H1 (cell line): ENCODE data around the gene SH2B3. TPM values are rescaled to one million over a fixed set of nuclear protein-coding genes. Genes with fewer than 3 reads are reported as not detected.
A peak's percentile ranks its signal among the peaks of the same experiment; 100 is the strongest.

ENCODE experiments used
- CTCF ChIA-PET: fragments of 300-600 bp; sonication (Branson Sonifier 250); formaldehyde crosslinking; loops from one replicate; lab custom pipeline; 2021; ENCODE audit not compliant: partially characterized antibody; lab: Charles Lee
- POLR2A ChIA-PET: fragments of 300-600 bp; sonication (Branson Sonifier 250); formaldehyde crosslinking; loops from one replicate; lab custom pipeline; 2021; ENCODE audit warnings: inconsistent platforms; ENCODE audit not compliant: partially characterized antibody; lab: Charles Lee
- DNase-seq, 2 experiments: peaks; one replicate each; pipeline versions ENCODE4 v3.0.0 to v3.0.0-alpha.2; 2010 to 2022; ENCODE audit warnings: low spot score in 2 of 2, low read depth in 1 of 2, mixed read lengths in 1 of 2
- FAIRE-seq: peaks from 2 replicates; lab custom pipeline; 2011; peaks lifted over from hg19 to GRCh38; lab: Jason Lieb, UNC
- H2AFZ ChIP-seq: 2 replicates; pipeline ENCODE4 v1.8.1; 2012; ENCODE audit warnings: low read length, inconsistent platforms
- H2AK5ac ChIP-seq: 2 replicates; pipeline ENCODE4 v1.6.1; 2013; ENCODE audit warnings: low read depth, low read length
- H2BK120ac ChIP-seq: replicated peaks from 2 replicates; pipeline ENCODE3; 2013; ENCODE audit warnings: low read depth, low read length, inconsistent platforms
- H2BK12ac ChIP-seq: 2 replicates; pipeline ENCODE4 v1.6.1; 2013; ENCODE audit warnings: low read depth, low read length
- H2BK15ac ChIP-seq: 2 replicates; pipeline ENCODE4 v1.6.1; 2013; ENCODE audit warnings: low read length
- H2BK20ac ChIP-seq: 2 replicates; pipeline ENCODE4 v1.6.1; 2013; ENCODE audit warnings: low read length
- H2BK5ac ChIP-seq: 2 replicates; pipeline ENCODE4 v1.6.1; 2013; ENCODE audit warnings: low read depth, low read length
- H3K14ac ChIP-seq: 2 replicates; pipeline ENCODE4 v1.6.1; 2013; ENCODE audit warnings: inconsistent platforms; ENCODE audit not compliant: insufficient read length
- H3K18ac ChIP-seq: 2 replicates; pipeline ENCODE4 v1.6.1; 2013; ENCODE audit warnings: low read length; ENCODE audit errors: extremely low read depth
- H3K23ac ChIP-seq: 2 replicates; pipeline ENCODE4 v1.6.1; 2013; ENCODE audit warnings: inconsistent platforms; ENCODE audit not compliant: insufficient read length
- H3K23me2 ChIP-seq: 2 replicates; pipeline ENCODE4 v1.6.1; 2013; ENCODE audit warnings: low read depth, low read length
- H3K27ac ChIP-seq: 2 replicates; pipeline ENCODE4 v1.6.1; 2011; ENCODE audit warnings: low read depth, low read length, inconsistent platforms
- H3K27me3 ChIP-seq, 4 experiments: replicated peaks in 1 of 4; 1 replicate in 1 of 4; 2 replicates in 3 of 4; pipeline versions ENCODE4 v1.6.1 to v1.8.1; 2011 to 2013; ENCODE audit warnings: low read length in 3 of 4, mild to moderate bottlenecking in 3 of 4, inconsistent platforms in 2 of 4, mixed read lengths in 2 of 4, moderate library complexity in 1 of 4; ENCODE audit not compliant: control insufficient read depth in 3 of 4, insufficient read depth in 3 of 4; ENCODE audit errors: extremely low read depth in 1 of 4
- H3K36me3 ChIP-seq, 4 experiments: 2 replicates each; pipeline versions ENCODE4 v1.6.1 to v1.8.1; 2011 to 2013; ENCODE audit warnings: mild to moderate bottlenecking in 4 of 4, low read length in 3 of 4, moderate library complexity in 2 of 4, control low read depth in 1 of 4, inconsistent platforms in 1 of 4; ENCODE audit not compliant: insufficient read depth in 4 of 4, control insufficient read depth in 2 of 4
- H3K4ac ChIP-seq: replicated peaks from 2 replicates; pipeline ENCODE3; 2013; ENCODE audit warnings: low read length, low read depth, mixed read lengths, inconsistent platforms; ENCODE audit not compliant: insufficient read length
- H3K4me1 ChIP-seq, 4 experiments: replicated peaks in 1 of 4; 1 replicate in 1 of 4; 2 replicates in 3 of 4; pipeline versions ENCODE4 v1.6.1 to v1.8.1; 2011 to 2013; ENCODE audit warnings: low read length in 3 of 4, inconsistent platforms in 2 of 4, mixed read lengths in 1 of 4; ENCODE audit not compliant: insufficient read depth in 4 of 4, control insufficient read depth in 3 of 4
- H3K4me2 ChIP-seq, 2 experiments: 2 replicates each; pipeline versions ENCODE4 v1.6.1 to v1.8.1; 2011 to 2013; ENCODE audit warnings: low read depth in 2 of 2, low read length in 2 of 2, control low read depth in 1 of 2, inconsistent platforms in 1 of 2, mild to moderate bottlenecking in 1 of 2; ENCODE audit not compliant: insufficient read depth in 1 of 2
- H3K4me3 ChIP-seq, 4 experiments: fragments of 200-600, 300-600 bp in 1 of 4; sonication (generic), shearing (Covaris generic), sonication (Bioruptor Twin) in 1 of 4; 2 replicates each; pipeline versions ENCODE4 v1.5.1 to v1.8.1; 2011 to 2016; ENCODE audit warnings: low read length in 4 of 4, low read depth in 3 of 4, control low read depth in 2 of 4, inconsistent platforms in 2 of 4, mild to moderate bottlenecking in 2 of 4, mixed read lengths in 1 of 4, moderate library complexity in 1 of 4; ENCODE audit not compliant: insufficient read depth in 2 of 4; ENCODE audit errors: extremely low read depth in 1 of 4
- H3K56ac ChIP-seq: replicated peaks from 2 replicates; pipeline ENCODE3; 2013; ENCODE audit warnings: low read depth, mild to moderate bottlenecking, mixed read lengths, low read length, inconsistent platforms; ENCODE audit not compliant: insufficient read length
- H3K79me1 ChIP-seq: 2 replicates; pipeline ENCODE4 v1.6.1; 2013; ENCODE audit warnings: low read depth, low read length, control low read depth
- H3K79me2 ChIP-seq, 2 experiments: 2 replicates each; pipeline versions ENCODE4 v1.6.1 to v1.8.1; 2012 to 2013; ENCODE audit warnings: low read length in 2 of 2, mild to moderate bottlenecking in 2 of 2, inconsistent platforms in 1 of 2; ENCODE audit not compliant: insufficient read depth in 2 of 2, control insufficient read depth in 1 of 2
- H3K9ac ChIP-seq, 4 experiments: replicated peaks in 1 of 4; 1 replicate in 1 of 4; 2 replicates in 3 of 4; pipeline versions ENCODE4 v1.6.1 to v1.8.1; 2011 to 2013; ENCODE audit warnings: low read depth in 3 of 4, low read length in 3 of 4, control low read depth in 2 of 4, mild to moderate bottlenecking in 2 of 4, moderate library complexity in 2 of 4, inconsistent platforms in 1 of 4; ENCODE audit errors: extremely low read depth in 1 of 4
- H3K9me3 ChIP-seq, 2 experiments: 2 replicates each; pipeline versions ENCODE4 v1.6.1 to v1.8.1; 2012 to 2013; ENCODE audit warnings: mild to moderate bottlenecking in 2 of 2, moderate library complexity in 2 of 2, control low read depth in 1 of 2, inconsistent platforms in 1 of 2, low read depth in 1 of 2, low read length in 1 of 2, mixed read lengths in 1 of 2; ENCODE audit not compliant: insufficient read depth in 2 of 2
- H4K20me1 ChIP-seq, 2 experiments: replicated peaks in 1 of 2; 2 replicates each; pipeline versions ENCODE3 to v1.8.1; 2011 to 2013; ENCODE audit warnings: inconsistent platforms in 2 of 2, low read length in 2 of 2, mild to moderate bottlenecking in 1 of 2; ENCODE audit not compliant: insufficient read depth in 2 of 2, control insufficient read depth in 1 of 2
- H4K5ac ChIP-seq: 2 replicates; pipeline ENCODE4 v1.6.1; 2013; ENCODE audit warnings: low read length, low read depth, mixed read lengths, inconsistent platforms; ENCODE audit not compliant: insufficient read length
- H4K8ac ChIP-seq: 2 replicates; pipeline ENCODE4 v1.8.0; 2013; ENCODE audit warnings: mild to moderate bottlenecking, moderate library complexity, low read length, inconsistent platforms; ENCODE audit not compliant: insufficient read depth; ENCODE audit errors: extremely low read depth
- H4K91ac ChIP-seq: replicated peaks from 2 replicates; pipeline ENCODE3; 2013; ENCODE audit warnings: low read length, mixed read lengths, inconsistent platforms; ENCODE audit not compliant: insufficient read length
- BCL11A ChIP-seq, 2 experiments: IDR thresholded peaks; one replicate each; pipeline ENCODE4 v1.6.1; 2011; ENCODE audit warnings: low read depth in 2 of 2, low read length in 2 of 2, mild to moderate bottlenecking in 2 of 2
- CBX5 ChIP-seq: fragments of 300-800, 300-1000 bp; sonication (generic); IDR thresholded peaks from 2 replicates; pipeline ENCODE4 v1.7.1; 2016; ENCODE audit warnings: antibody characterized with exemption, low read length, low read depth
- CHD1 ChIP-seq: IDR thresholded peaks from 2 replicates; pipeline ENCODE4 v1.6.1; 2012; ENCODE audit warnings: low read depth, low read length, improper control_type of control experiment
- EGR1 ChIP-seq: IDR thresholded peaks from 2 replicates; pipeline ENCODE4 v1.6.1; 2011; ENCODE audit warnings: low read depth, low read length, borderline replicate concordance
- EP300 ChIP-seq, 2 experiments: IDR thresholded peaks; 1 replicate in 1 of 2; 2 replicates in 1 of 2; pipeline ENCODE4 v1.6.1; 2011 to 2012; ENCODE audit warnings: low read depth in 2 of 2, low read length in 2 of 2, mild to moderate bottlenecking in 2 of 2, borderline replicate concordance in 1 of 2, inconsistent platforms in 1 of 2, moderate library complexity in 1 of 2
- GABPA ChIP-seq: IDR thresholded peaks from 2 replicates; pipeline ENCODE4 v1.6.1; 2011; ENCODE audit warnings: mild to moderate bottlenecking, low read length, moderate library complexity, borderline replicate concordance; ENCODE audit not compliant: insufficient read depth
- MAFK ChIP-seq: IDR thresholded peaks from 2 replicates; pipeline ENCODE4 v1.6.1; 2012; ENCODE audit warnings: low read depth, mild to moderate bottlenecking, improper control_type of control experiment, low read length
- POLR2AphosphoS5 ChIP-seq: IDR thresholded peaks from 2 replicates; pipeline ENCODE4 v1.6.1; 2011; ENCODE audit warnings: low read depth, low read length
- RFX5 ChIP-seq: IDR thresholded peaks from 2 replicates; pipeline ENCODE4 v1.6.1; 2011; ENCODE audit warnings: low read depth, low read length, improper control_type of control experiment, borderline replicate concordance
- SAP30 ChIP-seq: fragments of 300-600 bp; sonication (generic); IDR thresholded peaks from 2 replicates; pipeline ENCODE4 v1.7.1; 2012; ENCODE audit warnings: low read length, moderate library complexity, mild to moderate bottlenecking, inconsistent platforms; ENCODE audit not compliant: insufficient read depth, insufficient replicate concordance
- SP4 ChIP-seq: IDR thresholded peaks from 2 replicates; pipeline ENCODE4 v1.6.1; 2012; ENCODE audit warnings: low read length, inconsistent platforms
- YY1 ChIP-seq: IDR thresholded peaks from 2 replicates; pipeline ENCODE4 v1.6.1; 2011; ENCODE audit warnings: low read depth, mild to moderate bottlenecking, low read length
- ZNF274 ChIP-seq: IDR thresholded peaks from 2 replicates; pipeline ENCODE4 v1.7.0; 2012; ENCODE audit warnings: low read length, borderline replicate concordance; ENCODE audit errors: extremely low read depth
- WGBS, 2 experiments: shearing (Covaris generic) in 1 of 2; methylation state at CpG; one replicate each; pipeline versions ENCODE4 v1.1.6 to v1.1.7; 2013 to 2015; ENCODE audit warnings: low lambda C conversion rate in 2 of 2, mixed read lengths in 2 of 2, inconsistent platforms in 1 of 2, low coverage in 1 of 2, missing lambda C conversion rate in 1 of 2; ENCODE audit not compliant: insufficient replicate concordance in 2 of 2, insufficient coverage in 1 of 2, insufficient read length in 1 of 2; ENCODE audit errors: extremely low coverage in 1 of 2, missing lambda C conversion rate in 1 of 2; 5-methylcytosine and 5-hydroxymethylcytosine counted together
- polyA plus RNA-seq, 7 experiments: library from polyadenylated mRNA; depleted of rRNA in 3 of 7; stranded (reverse) in 5 of 7; unstranded in 2 of 7; fragments of >200 nt in 5 of 7; fragments of 200-250 nt in 2 of 7; gene quantifications; 1 replicate in 5 of 7; 2 replicates in 1 of 7; 4 replicates in 1 of 7; pipeline versions ENCODE4 v1.2.1 to v1.2.3, GENCODE V29; 2011 to 2013; ENCODE audit warnings: missing spikeins in 2 of 7, mixed read lengths in 2 of 7
- total RNA-seq: library from RNA; stranded (reverse); fragmentation: NEBNext Ultra II Directional; extraction: Animal tissue kit (Norgen Biotek cat#: 25700); gene quantifications from 2 replicates; pipeline ENCODE4 v1.2.1, GENCODE V29; 2021

The SH2B3 gene
- total and polyA plus RNA-seq, 2 of the 8 experiments (the other 6 are each of a cell fraction or from before 2014, with no cell fraction given) = 20.8 to 34.1 TPM

GRCh38 chr12:111444314-111444924 lies 38.7 kb downstream of the SH2B3 start:
- no peak for FAIRE-seq
- TF ChIP-seq POLR2AphosphoS5 (no peak), EGR1 (no peak), YY1 (no peak), MAFK (no peak), EP300 (IDR thresholded peaks at IDR 0.05; ENCODE audit: borderline replicate concordance in 1 of 2, low read depth in 2 of 2, low read length in 2 of 2) (no peak), RFX5 (no peak), CBX5 (no peak), ZNF274 (no peak), BCL11A (IDR thresholded peaks at IDR 0.05; ENCODE audit: low read depth in 2 of 2, low read length in 2 of 2) (no peak), GABPA (no peak), SAP30 (no peak), CHD1 (no peak), SP4 (no peak)

More at GRCh38 chr12:111444314-111444924, 38.7 kb downstream of the SH2B3 start:
- CTCF ChIA-PET = interaction anchor here (1.0 to 31.7 kb wide), 8 partner anchors 9 to 113 kb away, joined by 3 to 838 read pairs (median 6); partner anchors contain the start of gene SH2B3
- no peak overlapping the region for H3K4me2 ChIP-seq
- H2AFZ ChIP-seq = no peak overlapping the region
- H3K4me3 ChIP-seq = no peak overlapping the region
- no peak overlapping the region for H2BK15ac ChIP-seq
- H4K20me1 ChIP-seq = peaks cover 24% of the 10 kb centered on the region in 2 experiments
- H2AK5ac ChIP-seq = no peak overlapping the region
- H3K4me1 ChIP-seq = peaks cover 0 to 19% (median 10%) of the 10 kb centered on the region in 4 experiments; a peak in 6 of 7 replicates
- peaks cover 0 to 35% of the 10 kb centered on the region in 2 experiments; a peak in 2 of 4 replicates for H3K79me2 ChIP-seq
- no peak overlapping the region for H4K91ac ChIP-seq
- H3K4ac ChIP-seq = no peak overlapping the region
- H2BK12ac ChIP-seq = no peak overlapping the region
- POLR2A ChIA-PET = interaction anchor here (1.1 to 5.3 kb wide), 7 partner anchors 10 to 40 kb away, joined by 3 to 29 read pairs (median 16); no protein-coding TSS in a partner anchor
- no peak overlapping the region for H3K18ac ChIP-seq
- H3K27ac ChIP-seq = peak overlapping the region; percentile 38; the same call in 1 of the 2 replicates
- H3K23ac ChIP-seq = no peak overlapping the region
- H3K36me3 ChIP-seq = peaks cover 12 to 26% (median 22%) of the 10 kb centered on the region in 4 experiments
- no peaks in the 10 kb centered on the region for H3K27me3 ChIP-seq
- no peak overlapping the region for H2BK20ac ChIP-seq
- no peak overlapping the region for H4K5ac ChIP-seq
- 0 out of 2 replicates have a peak overlapping the region, but pooled peaks have one; percentile 61 for H2BK5ac ChIP-seq
- no peak overlapping the region for H3K14ac ChIP-seq
- no peaks in the 10 kb centered on the region for H3K9me3 ChIP-seq
- H4K8ac ChIP-seq = no peak overlapping the region
- peaks cover 17% of the 10 kb centered on the region for H3K79me1 ChIP-seq
- no peak overlapping the region for H3K9ac ChIP-seq
- H2BK120ac ChIP-seq = no peak overlapping the region
- no peak for DNase-seq
- WGBS, 2 experiments = 95% methylated on average over 7 of the region's 8 CpGs; no CpG with 5 or more reads in 1 of the 2 experiments
- H3K56ac ChIP-seq = no peak overlapping the region
- no peaks in the 10 kb centered on the region for H3K23me2 ChIP-seq
